Hematopoietic multipotent progenitor cell (in vitro differentiated cells): Measurements from ENCODE around the gene TRIM29. TPM values are rescaled to one million over a fixed set of nuclear protein-coding genes. Genes with fewer than 3 reads are reported as not detected.

ENCODE experiments used
- DNase-seq, 3 donors: peaks; one replicate each; pipeline ENCODE4 v3.0.0-alpha.2; 2011 to 2015; ENCODE audit warnings: low read depth in 2 of 3, low spot score in 2 of 3
- total RNA-seq: library from RNA; depleted of rRNA; stranded (reverse); fragments of >200 nt; gene quantifications from one replicate; pipeline ENCODE4 v1.2.3, GENCODE V29; 2012

TRIM29 gene
- total RNA-seq, 1 donor: under 0.01 TPM

GRCh38 chr11:120141768-120142423, 4.0 kb upstream of the TRIM29 start:
- no peak for DNase-seq

- DNase-seq: no peak
These were observed 3.3 kb upstream of the TRIM29 start for GRCh38 chr11:120141113-120141767.

- no peak for DNase-seq
These were observed 1.6 kb upstream of the TRIM29 start for GRCh38 chr11:120139316-120140069.

- DNase-seq: no peak
These were observed 714 bp downstream of the TRIM29 start for GRCh38 chr11:120137187-120137610.

GRCh38 chr11:120136356-120136755, 1.6 kb downstream of the TRIM29 start:
- no peak for DNase-seq

- no peak for DNase-seq
These were observed 2.1 kb downstream of the TRIM29 start for GRCh38 chr11:120135838-120136237.

- DNase-seq: no peak
These were observed 3.0 kb downstream of the TRIM29 start for GRCh38 chr11:120134931-120135228.

GRCh38 chr11:120134106-120134930, 3.6 kb downstream of the TRIM29 start:
- no peak for DNase-seq

- no peak for DNase-seq
These were observed 4.5 kb downstream of the TRIM29 start for GRCh38 chr11:120133216-120134105.

- no peak for DNase-seq
These were observed 5.2 kb downstream of the TRIM29 start for GRCh38 chr11:120132645-120133185.

- DNase-seq: no peak
These were observed 5.8 kb downstream of the TRIM29 start for GRCh38 chr11:120131941-120132644.

GRCh38 chr11:120130991-120131760, 6.7 kb downstream of the TRIM29 start:
- DNase-seq: no peak

- no peak for DNase-seq
These were observed 7.5 kb downstream of the TRIM29 start for GRCh38 chr11:120130176-120130980.

- DNase-seq: no peak
These were observed 8.3 kb downstream of the TRIM29 start for GRCh38 chr11:120129570-120129969.

GRCh38 chr11:120128392-120129119, 9.4 kb downstream of the TRIM29 start:
- no peak for DNase-seq

GRCh38 chr11:120127236-120127635, 10.7 kb downstream of the TRIM29 start:
- no peak for DNase-seq

GRCh38 chr11:120126620-120127019, 11.3 kb downstream of the TRIM29 start:
- DNase-seq: peak in 1 of 3 donors; percentile 41
